ENCODE data around the gene HECW1.
"Not testable (repeated sequence)": the region's sequence is repeated elsewhere in the genome, so short reads cannot be mapped to it uniquely, and the experiment has no call there.

HECW1 gene

DNA sequence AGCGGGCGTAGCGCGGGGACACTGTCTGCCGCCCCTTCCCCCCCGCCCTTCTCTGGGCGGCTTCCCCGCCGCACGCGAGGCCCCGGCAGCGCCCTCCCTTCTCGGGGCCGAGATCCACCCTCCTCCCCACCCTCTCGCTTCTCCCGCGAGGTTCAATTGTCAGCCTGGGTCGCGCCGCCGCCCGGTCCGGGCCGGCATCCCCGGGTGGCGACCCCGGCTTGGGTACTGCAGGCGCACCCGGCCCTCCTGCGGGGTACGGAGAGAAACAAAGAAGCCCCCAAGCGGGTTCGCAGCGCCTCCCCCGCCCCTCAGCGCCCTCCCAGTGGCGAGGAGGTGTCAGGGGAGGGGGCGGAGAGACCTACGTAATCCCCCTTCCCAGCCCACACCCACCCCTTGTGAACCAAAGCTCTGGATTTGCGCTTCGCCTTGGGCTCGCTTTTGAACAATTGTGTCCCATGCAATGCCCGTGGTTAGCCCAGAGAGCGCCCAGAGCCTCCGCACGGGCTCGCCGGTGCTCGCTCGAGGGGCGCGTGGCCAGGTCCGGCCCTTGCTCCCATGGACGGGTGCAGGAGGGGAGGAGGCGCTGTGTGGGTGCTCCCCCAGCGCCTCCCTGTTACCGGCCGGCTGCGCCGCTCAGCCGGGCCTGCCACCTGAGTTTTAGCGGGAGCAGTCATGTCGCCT lies 634 bp downstream of the HECW1 start:
- DNase-seq = no peak

DNA sequence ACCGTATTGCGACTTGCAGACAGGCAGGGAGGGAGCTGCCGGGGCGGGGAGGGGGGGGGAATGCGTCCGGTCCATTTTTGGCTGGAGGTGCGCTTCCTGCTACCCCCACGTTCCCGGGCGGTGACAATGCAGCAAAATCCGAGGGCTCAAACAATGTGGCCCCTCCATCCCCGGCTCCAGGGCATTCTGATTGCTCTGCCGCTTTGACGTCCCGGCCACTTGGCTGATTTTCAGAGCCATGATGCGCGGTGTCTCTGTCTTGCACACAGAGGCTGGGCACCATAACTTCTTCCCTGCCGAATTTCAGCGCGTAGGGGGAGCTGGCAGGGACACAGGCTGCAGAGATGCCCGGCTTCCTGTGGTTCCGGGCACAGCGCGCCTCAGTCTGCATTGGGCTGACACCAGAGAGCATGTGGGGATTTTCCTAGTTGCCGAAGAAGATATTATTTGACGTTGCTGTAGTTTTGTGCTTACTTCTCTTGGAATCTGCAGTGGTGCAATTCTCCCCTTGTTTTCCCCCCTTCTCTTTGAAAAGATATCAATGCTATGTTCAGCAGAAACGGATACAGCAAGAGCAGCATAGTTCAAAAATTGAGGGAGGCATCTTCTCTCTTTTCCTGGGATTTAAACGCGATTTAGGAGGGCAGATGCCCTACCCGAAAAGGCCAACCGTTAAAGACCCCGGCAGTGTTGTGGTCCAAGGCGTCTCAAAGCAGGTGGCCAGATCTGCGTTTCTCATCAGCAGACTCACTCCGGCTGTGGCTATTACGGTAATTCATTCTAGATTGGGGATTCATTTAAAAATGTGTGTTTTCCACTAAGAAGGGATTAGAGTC lies 1.4 kb downstream of the HECW1 start:
- no peak for DNase-seq

DNA sequence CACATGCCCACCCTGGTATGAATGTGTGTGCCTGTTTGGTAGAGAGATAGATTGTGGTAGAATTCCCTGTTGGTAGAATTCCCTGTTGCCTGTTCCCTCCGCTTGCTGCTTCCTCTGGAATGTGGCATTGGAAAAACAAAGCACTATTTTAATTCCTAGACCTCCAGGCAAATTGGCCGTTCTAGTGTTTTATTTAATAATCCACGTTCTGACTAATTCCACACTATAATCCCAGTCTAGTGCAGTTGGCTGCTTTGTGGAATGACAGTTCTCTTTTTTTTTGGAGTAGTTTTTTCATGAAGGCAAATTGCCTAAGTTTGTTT lies 2.0 kb downstream of the HECW1 start:
- no peak for DNase-seq

DNA sequence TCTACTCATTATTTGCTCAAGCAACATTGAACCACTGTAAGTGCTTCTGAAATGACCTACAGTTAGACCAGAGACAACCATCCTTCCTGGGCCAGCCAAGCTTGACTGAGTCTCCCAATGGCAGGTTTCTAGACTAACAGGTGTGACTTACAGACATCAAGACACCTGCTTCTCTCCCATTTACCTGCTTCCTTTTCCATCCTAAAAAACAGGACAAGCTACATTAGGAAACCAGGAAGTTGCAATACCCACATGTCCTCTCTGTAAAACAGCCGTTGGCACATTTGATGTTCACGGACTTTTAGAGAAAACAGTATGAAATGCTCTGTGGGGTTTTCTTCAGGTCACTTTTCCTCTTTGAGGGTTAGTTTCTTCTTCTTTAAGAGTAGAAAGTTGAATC lies 4.0 kb downstream of the HECW1 start:
- no peak for DNase-seq

DNA sequence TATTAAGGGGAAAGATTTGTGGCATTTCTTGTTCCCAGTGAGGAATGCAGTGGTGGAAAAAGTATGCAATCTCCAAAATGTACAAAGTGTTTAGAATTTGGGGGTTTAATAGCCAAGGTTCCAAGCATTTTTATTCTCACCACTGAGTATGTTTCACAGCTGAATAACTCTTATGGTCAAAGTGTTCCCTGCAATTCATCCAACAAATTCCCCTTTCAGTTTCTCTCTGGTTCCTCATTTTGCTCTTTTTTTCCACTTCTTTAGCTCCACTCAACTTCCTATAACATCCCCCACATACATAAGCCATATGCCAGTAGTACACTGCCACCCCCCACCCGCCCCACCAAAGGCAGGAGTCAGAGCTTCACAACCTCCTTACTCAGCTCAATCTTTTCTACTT lies 4.6 kb downstream of the HECW1 start:
- DNase-seq = no peak

DNA sequence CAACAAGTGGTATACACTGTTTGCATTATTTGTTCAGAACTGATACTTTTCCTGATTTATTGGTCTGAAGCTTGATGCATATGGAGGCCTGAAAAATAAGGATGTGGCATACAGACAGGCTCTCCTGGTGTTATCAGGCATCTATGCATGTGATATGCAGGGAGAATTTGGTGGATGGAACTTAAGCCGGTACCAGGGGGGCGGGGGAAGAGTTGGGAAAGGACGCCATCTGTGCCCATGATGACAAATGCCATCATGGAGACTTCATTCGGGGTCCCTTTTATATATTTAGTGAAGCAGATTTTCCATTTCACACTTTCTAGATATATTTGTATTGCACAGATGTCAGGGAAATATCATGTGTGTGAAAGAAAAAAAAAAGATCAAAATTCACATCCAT lies 5.4 kb downstream of the HECW1 start:
- DNase-seq = no peak

DNA sequence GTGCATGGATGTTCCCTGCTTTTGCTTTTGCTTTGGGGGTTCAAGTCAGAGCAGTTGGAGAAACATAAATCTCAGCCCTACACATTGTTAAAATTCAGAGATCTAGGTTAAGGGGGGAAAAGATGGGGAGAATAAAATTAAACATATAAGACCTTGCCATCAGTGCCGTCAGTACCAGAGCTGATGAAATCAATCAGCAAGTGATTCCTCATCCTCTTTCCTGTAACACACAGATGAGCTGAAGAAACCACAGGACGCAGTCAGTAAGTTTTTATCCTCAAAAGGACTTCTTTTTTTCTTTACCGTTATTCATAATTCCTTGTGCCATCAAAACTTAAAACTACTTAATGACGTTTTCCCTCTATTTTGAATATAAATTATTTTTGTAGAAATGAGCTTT lies 5.9 kb downstream of the HECW1 start:
- no peak for DNase-seq

DNA sequence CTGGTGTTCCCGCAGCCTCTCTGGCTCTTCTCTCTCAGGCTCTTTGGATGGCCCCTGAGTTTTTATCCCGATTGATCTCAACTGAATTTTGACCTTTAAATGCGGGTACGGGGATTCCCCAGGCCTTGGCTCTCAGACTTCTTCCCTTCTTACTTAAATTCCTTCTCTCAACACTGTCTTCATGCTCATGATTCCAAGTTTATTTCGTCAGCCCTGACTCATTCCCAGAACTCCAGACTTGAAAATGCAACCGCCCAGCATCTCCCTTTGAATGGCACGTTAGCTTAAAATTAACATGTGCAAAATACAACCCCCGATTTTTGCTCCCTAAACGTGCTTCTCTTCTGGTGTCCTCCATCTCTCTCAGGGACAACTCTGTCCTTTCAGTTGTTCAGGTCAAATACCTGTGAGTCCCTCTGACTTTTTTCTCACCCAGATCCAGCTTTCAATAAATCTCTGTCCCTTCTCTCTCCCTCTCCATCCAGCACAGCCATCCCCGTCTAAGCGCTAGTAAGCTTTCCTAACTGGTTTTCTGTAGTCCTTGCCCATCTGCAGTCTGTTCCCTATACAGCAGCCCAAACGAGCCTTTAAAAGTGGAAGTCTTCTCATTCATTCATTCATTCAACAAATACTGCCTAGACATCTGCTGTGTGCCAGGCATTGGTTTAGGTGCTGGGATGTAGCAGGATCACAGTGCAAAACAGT lies 7.1 kb downstream of the HECW1 start:
- no peak for DNase-seq

DNA sequence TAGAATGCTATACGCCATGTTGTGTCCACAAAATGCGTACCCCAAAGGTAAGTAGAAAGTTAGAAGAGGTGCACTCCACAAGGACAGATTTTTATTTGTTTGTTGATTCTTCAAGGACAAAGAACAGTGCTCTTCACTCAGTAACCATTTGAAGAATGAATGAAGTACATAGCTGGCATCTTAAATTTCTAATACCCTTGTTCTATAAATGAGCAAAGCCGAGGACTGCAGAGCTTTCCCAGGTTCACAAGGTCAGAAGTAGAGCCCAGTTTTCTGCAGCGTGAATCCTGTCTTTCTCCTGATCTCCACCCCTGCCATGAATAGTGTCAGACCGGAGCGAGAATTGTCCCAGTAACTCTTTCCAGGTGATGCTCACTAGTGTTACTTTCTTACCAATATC lies 9.5 kb downstream of the HECW1 start:
- no peak for DNase-seq

DNA sequence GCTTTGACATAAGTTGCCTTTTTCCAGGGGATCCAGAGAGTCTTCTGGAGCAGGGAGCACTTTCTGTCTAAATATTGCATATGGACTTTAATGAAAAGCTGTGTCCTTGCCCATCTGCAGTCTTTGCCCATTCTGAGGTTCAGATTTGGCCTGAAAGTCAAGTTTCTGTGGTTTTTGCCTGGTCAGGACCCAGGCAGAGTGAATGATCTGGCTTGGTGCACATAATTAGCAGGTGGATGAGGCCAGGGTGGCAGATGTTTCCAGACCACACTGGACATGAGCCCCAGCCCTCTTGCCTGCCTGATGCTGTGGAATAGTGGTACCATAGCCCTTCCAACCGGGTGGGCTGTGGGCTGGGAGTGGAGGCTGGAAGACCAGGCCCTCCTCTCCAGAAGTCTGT lies 11.0 kb downstream of the HECW1 start:
- no peak for DNase-seq

DNA sequence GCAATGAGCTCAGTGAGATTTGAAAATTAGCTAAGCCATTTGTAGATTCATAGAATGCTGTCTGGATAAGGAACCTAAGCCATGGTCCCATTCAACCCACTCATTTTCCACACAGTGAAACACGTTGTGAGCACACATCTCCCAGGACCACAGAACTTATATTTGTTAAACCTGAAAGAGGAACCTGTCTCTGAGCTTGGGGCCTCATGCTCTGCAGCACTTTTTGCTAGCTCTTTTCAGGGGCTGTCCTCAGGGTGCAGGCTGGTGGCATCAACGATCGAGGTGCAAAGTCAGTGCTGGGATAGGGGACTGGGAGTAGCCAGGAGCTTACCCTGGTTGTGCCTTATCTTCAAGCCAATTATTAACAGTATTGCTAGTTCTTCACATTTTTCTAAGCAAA lies 11.9 kb downstream of the HECW1 start:
- no peak for DNase-seq

DNA sequence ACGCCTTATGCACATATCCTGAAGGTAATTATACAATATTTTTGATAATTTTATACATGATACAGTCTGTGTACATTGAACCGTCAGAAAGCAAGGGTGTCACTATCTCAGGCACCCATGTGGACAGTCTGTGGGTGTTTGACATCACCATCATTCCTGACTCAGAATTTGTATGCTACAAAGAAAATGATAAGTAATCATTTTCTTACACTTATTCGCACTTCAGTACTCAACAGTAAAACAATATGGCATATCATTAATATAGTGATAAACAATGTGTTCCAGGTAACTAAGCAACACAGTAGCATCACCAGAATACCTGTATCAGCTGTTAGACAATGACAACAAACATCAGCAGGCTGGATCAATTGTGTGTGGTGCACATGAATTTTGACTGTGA lies 17.9 kb downstream of the HECW1 start:
- no peak for DNase-seq

DNA sequence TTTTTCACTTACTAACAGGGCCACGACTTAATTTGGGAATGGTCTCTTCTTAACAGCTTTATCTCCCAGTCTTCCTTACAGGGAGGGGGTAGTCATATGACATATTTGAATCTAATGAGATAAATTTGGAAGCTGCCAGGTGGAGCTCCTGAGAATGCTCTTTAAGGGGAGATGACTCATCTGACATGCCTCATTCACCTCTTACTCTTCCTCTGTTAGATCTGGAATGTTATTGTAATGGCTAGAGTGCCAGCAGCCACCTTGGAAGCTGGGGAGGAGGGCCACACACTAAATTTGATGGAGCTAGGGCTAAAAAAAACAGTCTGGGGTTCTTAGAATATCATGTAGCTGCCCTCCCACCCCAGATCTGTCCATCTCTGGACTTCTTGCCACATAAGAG lies 22.7 kb downstream of the HECW1 start:
- DNase-seq = no peak

DNA sequence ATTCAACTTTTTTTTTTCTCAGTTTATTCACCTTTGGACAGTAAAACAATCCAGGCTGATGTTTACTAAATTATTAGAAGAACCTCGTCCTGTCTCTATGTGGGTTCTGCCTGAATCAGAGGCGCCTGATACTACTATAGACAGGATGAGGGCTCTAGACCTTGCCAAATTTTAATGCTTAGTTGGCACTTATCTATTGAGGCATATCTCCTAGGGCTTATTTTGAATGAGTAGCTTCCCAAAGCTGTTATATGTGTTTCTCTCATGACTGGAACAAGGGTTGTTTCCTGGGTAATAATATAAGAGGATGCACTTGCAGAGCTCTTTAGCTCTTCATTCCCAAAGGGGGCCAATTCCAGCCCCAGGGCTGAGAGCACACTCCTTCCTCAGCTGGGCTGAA lies 23.6 kb downstream of the HECW1 start:
- no peak for DNase-seq

DNA sequence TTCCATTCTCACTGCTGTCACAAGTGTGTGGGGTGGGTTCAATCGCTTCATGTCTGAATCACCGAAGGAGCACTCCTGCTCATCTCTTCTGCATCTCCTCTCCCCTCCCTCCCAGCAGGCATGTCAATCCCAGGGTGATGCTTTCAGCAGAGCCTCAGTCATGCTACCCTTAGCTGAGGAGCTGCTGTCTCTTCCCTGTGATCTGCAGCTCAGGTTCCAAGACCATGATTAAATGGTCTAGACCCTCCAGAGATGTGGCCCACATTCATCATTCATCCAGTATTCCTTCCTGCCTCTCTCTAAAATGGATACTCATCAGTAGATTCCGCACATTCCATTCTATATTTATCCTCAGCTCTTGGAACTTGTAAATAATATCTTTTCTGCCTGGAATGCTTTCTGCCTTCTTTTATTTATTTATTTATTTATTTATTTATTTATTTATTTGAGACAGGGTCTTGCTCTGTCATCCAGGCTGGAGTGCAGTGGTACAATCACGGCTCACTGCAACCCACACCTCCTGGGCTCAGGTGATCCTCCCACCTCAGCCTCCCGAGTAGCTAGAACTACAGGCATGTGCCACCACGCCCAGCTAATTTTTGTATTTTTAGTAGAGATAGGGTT lies 24.8 kb downstream of the HECW1 start:
- DNase-seq = not testable (repeated sequence)

DNA sequence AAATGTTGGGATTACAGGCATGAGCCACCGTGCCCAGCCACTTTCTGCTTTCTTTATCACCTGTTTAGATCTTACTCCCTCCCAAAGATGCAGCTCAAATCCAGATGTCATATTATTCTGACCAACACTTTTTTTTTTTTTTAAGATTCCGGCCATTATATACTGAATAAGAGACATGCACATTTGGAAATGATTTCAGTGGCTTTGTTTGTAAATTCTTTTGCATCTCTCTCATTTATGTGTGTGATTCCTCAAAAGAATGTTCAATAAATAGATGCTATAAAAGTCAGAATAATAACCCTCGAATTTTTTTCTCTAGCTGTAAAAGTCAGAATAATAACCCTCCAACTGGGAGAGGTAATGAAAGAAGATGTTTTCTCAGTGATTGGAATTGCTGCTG lies 25.4 kb downstream of the HECW1 start:
- no peak for DNase-seq

DNA sequence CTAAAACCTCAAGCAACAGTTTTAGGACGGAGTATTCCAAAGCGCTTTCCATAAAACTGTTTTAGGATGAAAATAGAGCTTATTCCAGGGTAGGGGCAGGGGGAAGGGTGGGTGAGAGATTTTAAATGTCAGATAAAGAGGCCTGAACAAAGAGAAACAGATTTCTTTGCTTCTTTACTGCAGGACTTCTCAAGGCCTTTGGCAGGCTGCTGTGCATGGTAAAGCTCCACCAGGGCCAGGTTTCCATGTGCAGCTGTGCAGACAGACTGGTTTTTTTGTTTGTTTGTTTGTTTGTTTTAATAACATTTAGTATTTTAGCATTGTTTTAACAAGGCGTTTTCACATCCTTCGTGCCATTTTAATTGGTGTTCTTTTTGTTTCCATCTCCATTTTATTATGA lies 26.3 kb downstream of the HECW1 start:
- no peak for DNase-seq

DNA sequence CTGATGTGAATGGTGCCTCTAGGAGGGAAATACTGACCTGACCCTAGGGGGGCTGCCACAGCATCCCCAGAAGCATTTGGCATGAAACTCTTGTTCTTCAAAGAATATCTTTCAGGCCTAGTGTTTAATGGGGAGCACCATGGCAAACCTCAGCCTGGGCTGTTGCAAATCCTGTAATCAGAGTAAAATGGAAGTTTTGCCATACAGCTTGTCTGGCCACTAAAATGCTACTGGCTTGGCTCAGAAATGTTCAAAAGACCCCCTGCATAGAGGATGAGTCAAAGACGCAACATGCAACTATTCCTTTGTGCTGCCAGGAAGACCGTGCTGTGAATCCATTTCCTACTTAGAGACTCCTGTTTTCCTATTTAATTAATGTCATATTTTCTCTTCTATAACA lies 26.7 kb downstream of the HECW1 start:
- DNase-seq = no peak

DNA sequence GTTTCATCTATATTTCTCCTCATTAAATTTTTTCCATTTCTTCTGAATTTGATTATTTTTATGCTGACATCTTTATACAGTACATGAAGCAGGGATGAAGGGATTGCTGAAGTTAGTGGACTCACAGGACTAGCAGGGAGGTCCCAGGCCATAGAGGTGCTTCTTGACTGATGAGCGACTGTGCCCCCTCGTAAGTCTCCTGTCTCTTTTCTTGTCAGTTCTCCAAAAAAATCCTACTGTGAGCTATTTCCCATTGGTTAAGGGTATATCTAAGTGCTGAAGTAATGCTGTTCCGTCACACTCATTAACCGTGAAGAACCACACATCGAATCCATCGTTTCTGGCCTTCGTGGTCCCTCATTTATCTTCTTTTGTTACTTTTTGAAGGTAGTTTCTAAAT lies 27.7 kb downstream of the HECW1 start:
- DNase-seq = no peak

DNA sequence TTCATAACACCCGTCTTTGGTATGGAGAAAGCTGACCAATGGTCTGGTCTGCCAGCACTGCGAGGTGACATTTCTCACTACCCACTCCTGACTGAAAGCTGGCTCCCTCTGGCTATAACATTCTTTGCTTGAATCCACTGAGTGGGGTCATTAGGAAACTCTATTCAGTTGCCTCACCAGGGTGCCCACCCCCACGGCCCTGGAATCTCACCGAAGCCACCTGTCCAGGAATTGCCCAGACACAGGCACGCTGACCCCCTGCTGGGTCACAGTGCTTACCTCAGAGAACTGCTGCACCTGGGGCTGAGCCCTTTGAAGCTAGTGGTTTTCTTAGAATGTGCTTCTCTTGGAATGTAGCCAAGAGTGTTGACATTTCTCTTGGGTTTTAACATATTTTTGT lies 28.6 kb downstream of the HECW1 start:
- no peak for DNase-seq

DNA sequence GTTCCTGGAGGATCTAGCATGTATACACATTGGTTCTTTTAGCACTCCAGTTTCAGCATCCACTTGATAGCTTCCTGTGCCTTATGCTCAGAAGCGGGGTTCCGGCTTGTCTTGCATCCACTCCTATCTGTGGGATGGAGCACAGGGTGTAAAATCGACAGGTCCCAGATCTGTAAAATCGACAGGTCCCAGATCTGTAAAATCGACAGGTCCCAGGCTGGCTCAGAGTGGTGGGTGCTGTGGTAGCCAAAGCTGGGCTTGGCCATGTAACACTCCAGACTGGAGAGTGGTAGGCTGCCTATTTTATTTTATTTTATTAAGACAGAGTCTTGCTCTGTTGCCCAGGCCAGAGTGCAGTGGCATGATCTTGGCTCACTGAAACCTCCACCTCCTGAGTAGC lies 30.3 kb downstream of the HECW1 start:
- DNase-seq = no peak

DNA sequence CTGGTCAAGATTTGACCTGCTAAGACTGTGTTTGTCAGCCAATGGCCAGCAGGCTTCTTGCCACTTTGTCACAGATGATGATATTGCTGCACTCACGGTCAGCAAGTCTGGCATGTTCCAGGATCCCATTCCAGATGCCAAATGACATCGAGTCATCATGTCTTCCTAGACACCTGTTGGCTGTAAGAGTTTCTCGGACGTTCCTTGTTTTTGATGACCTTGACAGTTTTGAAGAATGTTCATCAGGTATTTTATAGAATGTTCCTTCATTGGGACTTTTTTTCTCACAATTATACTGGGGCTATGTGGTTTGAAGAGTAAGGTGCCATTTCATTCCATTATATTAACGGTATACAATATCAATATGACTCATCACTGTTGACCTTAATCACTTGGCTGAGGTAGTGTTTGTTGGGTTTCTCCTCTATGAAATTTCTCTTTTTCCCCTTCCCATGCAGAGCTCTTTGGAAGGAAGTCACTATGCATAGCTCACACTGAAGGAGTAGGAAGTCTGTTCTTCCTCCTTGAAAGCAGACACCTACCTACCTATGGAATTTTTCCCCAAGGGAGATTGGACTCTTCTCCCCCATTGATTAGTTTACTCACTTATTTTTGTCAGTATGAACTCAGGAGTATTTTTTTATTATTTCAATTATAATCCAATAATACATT lies 31.6 kb downstream of the HECW1 start:
- DNase-seq = no peak

DNA sequence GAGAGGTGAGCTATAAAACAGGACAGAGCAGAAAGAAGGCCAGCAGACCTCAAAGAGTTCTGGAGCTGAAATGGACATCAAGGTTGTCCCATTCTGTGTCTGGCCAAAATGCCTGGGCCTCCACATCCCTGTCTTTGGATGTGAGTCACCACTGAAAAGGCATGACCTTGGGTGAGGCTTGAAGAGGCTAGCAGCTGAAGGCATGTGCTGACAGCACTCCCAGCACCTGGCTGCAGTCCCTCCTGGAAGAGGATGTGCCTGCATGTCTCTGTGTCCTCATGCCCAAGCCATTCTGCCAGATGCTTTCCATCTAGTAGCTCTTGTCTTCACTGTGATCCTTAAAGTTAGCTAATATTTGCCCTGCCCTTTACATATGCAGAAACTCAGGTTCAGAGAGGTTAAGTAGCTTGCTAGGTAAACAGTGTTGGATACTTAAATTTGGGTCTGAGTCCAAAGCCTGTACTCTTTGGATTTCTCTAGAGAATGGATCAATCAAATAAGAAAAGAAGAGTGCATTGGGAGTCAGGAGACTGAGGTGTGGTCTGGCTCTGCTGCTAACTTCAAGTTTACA lies 35.8 kb downstream of the HECW1 start:
- no peak for DNase-seq

Data from bone marrow (tissue), 2 donors.